ENCODE data around the gene FAM76A.
"Not testable (repeated sequence)": the region's sequence is repeated elsewhere in the genome, so short reads cannot be mapped to it uniquely, and the experiment has no call there.

Gene FAM76A

GRCh38 chr1:27725374-27726172 is at the start of gene FAM76A:
Gene FAM76A, plus strand, starts transcription at chr1:27725961. Its CDS starts 120 bp downstream, at chr1:27726081.
- DNase-seq, result peak; percentile 100

GRCh38 chr1:27676410-27676809 is 49.4 kb upstream of the FAM76A start:
- DNase-seq, result no peak

GRCh38 chr1:27678747-27679146 is 47.0 kb upstream of the FAM76A start:
- no peak for DNase-seq

GRCh38 chr1:27680225-27680791 is 45.5 kb upstream of the FAM76A start:
- not testable (repeated sequence) for DNase-seq

GRCh38 chr1:27681580-27681979 is 44.2 kb upstream of the FAM76A start:
- DNase-seq, result not testable (repeated sequence)

- no peak for DNase-seq
Measured at GRCh38 chr1:27682351-27682944, 43.3 kb upstream of the FAM76A start.

- DNase-seq, result no peak
Measured at GRCh38 chr1:27684176-27684575, 41.6 kb upstream of the FAM76A start.

- peak; percentile 81 for DNase-seq
Measured at GRCh38 chr1:27686223-27686990, 39.4 kb upstream of the FAM76A start.

- DNase-seq, result no peak
Measured at GRCh38 chr1:27687906-27688305, 37.9 kb upstream of the FAM76A start.

GRCh38 chr1:27689423-27690173 is 36.2 kb upstream of the FAM76A start:
- DNase-seq, result no peak

GRCh38 chr1:27690183-27690582 is 35.6 kb upstream of the FAM76A start:
- DNase-seq, result no peak

- DNase-seq, result not testable (repeated sequence)
Measured at GRCh38 chr1:27696835-27697234, 28.9 kb upstream of the FAM76A start.

GRCh38 chr1:27704958-27705357 is 20.8 kb upstream of the FAM76A start:
- no peak for DNase-seq

- no peak for DNase-seq
Measured at GRCh38 chr1:27705545-27705944, 20.2 kb upstream of the FAM76A start.

GRCh38 chr1:27710574-27710973 is 15.2 kb upstream of the FAM76A start:
- DNase-seq, result no peak

GRCh38 chr1:27713139-27713725 is 12.5 kb upstream of the FAM76A start:
- no peak for DNase-seq

GRCh38 chr1:27713869-27714513 is 11.8 kb upstream of the FAM76A start:
- no peak for DNase-seq

- DNase-seq, result no peak
Measured at GRCh38 chr1:27716262-27716895, 9.4 kb upstream of the FAM76A start.

GRCh38 chr1:27719286-27720251 is 6.2 kb upstream of the FAM76A start:
- peak; percentile 32 for DNase-seq

- peak; percentile 91 for DNase-seq
Measured at GRCh38 chr1:27724961-27725373, 794 bp upstream of the FAM76A start.

All from DMS53 (cell line).